C4-2B (cell line): ENCODE data around the gene ASTE1.

Source experiments
- H3K27ac ChIP-seq: fragments of 450-650 bp; 2 replicates; pipeline ENCODE4 v1.5.1; 2017
- CTCF ChIP-seq: fragments of 450-650 bp; conservative IDR thresholded peaks from 2 replicates; pipeline ENCODE4 v1.5.1; 2017; ENCODE audit warnings: mild to moderate bottlenecking
- ZFX ChIP-seq: fragments of 450-650 bp; IDR thresholded peaks from 2 replicates; pipeline ENCODE4 v1.6.1; 2017

Gene ASTE1

GRCh38 chr3:131031660-131032059 lies 5.0 kb upstream of the ASTE1 start:
- TF ChIP-seq ZFX (no peak), CTCF (no peak)
- H3K27ac ChIP-seq, result no peak overlapping the region

GRCh38 chr3:131028844-131029243 lies 2.2 kb upstream of the ASTE1 start:
- TF ChIP-seq CTCF (no peak), ZFX (no peak)
- H3K27ac ChIP-seq, result no peak overlapping the region

GRCh38 chr3:131025539-131025938 lies 1.1 kb downstream of the ASTE1 start:
- H3K27ac ChIP-seq, result peak overlapping the region; percentile 90; the same call in 1 of the 2 replicates
- TF ChIP-seq ZFX (no peak), CTCF (no peak)

GRCh38 chr3:131020122-131020693 lies 6.4 kb downstream of the ASTE1 start:
- H3K27ac ChIP-seq, result no peak overlapping the region
- TF ChIP-seq ZFX (no peak), CTCF (no peak)

- H3K27ac ChIP-seq, result no peak overlapping the region
- no peak for TF ChIP-seq ZFX
- no peak for TF ChIP-seq CTCF
Observed at GRCh38 chr3:131018970-131019369, 7.7 kb downstream of the ASTE1 start.

- H3K27ac ChIP-seq, result no peak overlapping the region
- no peak for TF ChIP-seq CTCF
- no peak for TF ChIP-seq ZFX
Observed at GRCh38 chr3:131009698-131010097, 16.9 kb downstream of the ASTE1 start.

GRCh38 chr3:131008326-131008725 lies 18.3 kb downstream of the ASTE1 start:
- no peak overlapping the region for H3K27ac ChIP-seq
- no peak for TF ChIP-seq CTCF
- no peak for TF ChIP-seq ZFX
